GM23338 (cell line): Measurements from ENCODE around the gene GRID1. TPM values are rescaled to one million over a fixed set of nuclear protein-coding genes. Genes with fewer than 3 reads are reported as not detected.

Experiments
- ATAC-seq: fragments of 200-7000 bp; cut with Tn5 transposase; 3 replicates; pipeline ENCODE4 v1.9.1; 2020
- DNase-seq: peaks from one replicate; pipeline ENCODE4 v3.0.0-alpha.2; 2015; ENCODE audit warnings: low spot score
- H2AFZ ChIP-seq: fragments of 200-600 bp; sonication (generic); 2 replicates; pipeline ENCODE4 v1.8.0; 2016; ENCODE audit warnings: antibody characterized with exemption, mild to moderate bottlenecking, moderate library complexity
- H3F3A ChIP-seq: fragments of 200-600 bp; sonication (generic); replicated peaks from 2 replicates; pipeline ENCODE4 v1.8.0; 2017; ENCODE audit warnings: antibody characterized with exemption, mixed run types, low read depth
- H3K27ac ChIP-seq: fragments of 200-600 bp; sonication (generic); 2 replicates; pipeline ENCODE4 v1.6.1; 2016; ENCODE audit warnings: low read depth
- H3K27me3 ChIP-seq: fragments of 200-600 bp; sonication (generic); 2 replicates; pipeline ENCODE4 v1.8.0; 2016; ENCODE audit warnings: mild to moderate bottlenecking, mixed run types, moderate library complexity; ENCODE audit not compliant: insufficient read depth
- H3K36me3 ChIP-seq: fragments of 200-600 bp; sonication (generic); 2 replicates; pipeline ENCODE4 v1.8.0; 2016; ENCODE audit warnings: mild to moderate bottlenecking; ENCODE audit not compliant: insufficient read depth
- H3K4me1 ChIP-seq: fragments of 200-600 bp; sonication (generic); 2 replicates; pipeline ENCODE4 v1.8.0; 2016; ENCODE audit warnings: mild to moderate bottlenecking, moderate library complexity; ENCODE audit not compliant: insufficient read depth
- H3K4me2 ChIP-seq: fragments of 200-600 bp; sonication (generic); 2 replicates; pipeline ENCODE4 v1.7.1; 2017; ENCODE audit warnings: mixed run types
- H3K4me3 ChIP-seq: fragments of 200-600 bp; sonication (generic); 2 replicates; pipeline ENCODE4 v1.6.1; 2016; ENCODE audit warnings: mixed run types
- H3K79me2 ChIP-seq: fragments of 200-600 bp; sonication (generic); replicated peaks from 2 replicates; pipeline ENCODE4 v1.8.0; 2017; ENCODE audit warnings: mild to moderate bottlenecking; ENCODE audit not compliant: insufficient read depth
- H3K9me2 ChIP-seq: fragments of 200-600 bp; sonication (generic); 2 replicates; pipeline ENCODE4 v1.8.0; 2017; ENCODE audit not compliant: insufficient read depth
- H4K20me1 ChIP-seq: fragments of 200-600 bp; sonication (generic); replicated peaks from 2 replicates; pipeline ENCODE4 v1.8.0; 2017; ENCODE audit warnings: mild to moderate bottlenecking; ENCODE audit not compliant: insufficient read depth
- H3K27ac Mint-ChIP-seq: 2 replicates; pipeline ENCODE4 v1.8.0; 2020; ENCODE audit warnings: inconsistent platforms, mild to moderate bottlenecking, moderate library complexity, mixed read lengths
- H3K27me3 Mint-ChIP-seq: 3 replicates; pipeline ENCODE4 v1.8.0; 2022; ENCODE audit warnings: low read depth, mild to moderate bottlenecking, moderate library complexity, mixed read lengths, inconsistent platforms; ENCODE audit not compliant: insufficient read depth, poor library complexity
- H3K36me3 Mint-ChIP-seq: 3 replicates; pipeline ENCODE4 v1.8.0; 2021; ENCODE audit warnings: low read depth, mild to moderate bottlenecking, inconsistent platforms, moderate library complexity, mixed read lengths
- H3K4me1 Mint-ChIP-seq: 3 replicates; pipeline ENCODE4 v1.8.0; 2020; ENCODE audit warnings: mild to moderate bottlenecking, inconsistent platforms, mixed read lengths
- H3K4me3 Mint-ChIP-seq: 3 replicates; pipeline ENCODE4 v1.8.0; 2021; ENCODE audit warnings: moderate library complexity, mild to moderate bottlenecking, inconsistent platforms, mixed read lengths
- H3K9me3 Mint-ChIP-seq: 3 replicates; pipeline ENCODE4 v1.8.0; 2020; ENCODE audit warnings: moderate library complexity, mild to moderate bottlenecking, inconsistent platforms, mixed read lengths
- CREB1 ChIP-seq: fragments of 250-450 bp; sonication (Bioruptor Pico); IDR thresholded peaks from 2 replicates; pipeline ENCODE4 v1.5.0; 2020; ENCODE audit warnings: low read depth, mild to moderate bottlenecking, moderate library complexity
- EZH2 ChIP-seq: fragments of 200-600 bp; sonication (generic); IDR thresholded peaks from one replicate; pipeline ENCODE4 v1.8.0; 2017; ENCODE audit warnings: antibody characterized with exemption, mild to moderate bottlenecking, low read depth; ENCODE audit not compliant: unreplicated experiment
- EZH2phosphoT487 ChIP-seq: fragments of 200-600 bp; sonication (generic); IDR thresholded peaks from one replicate; pipeline ENCODE4 v1.8.1; 2018; ENCODE audit warnings: antibody characterized with exemption; ENCODE audit not compliant: unreplicated experiment
- JUNB ChIP-seq: IDR thresholded peaks from one replicate; pipeline ENCODE4 v1.6.1; 2016; ENCODE audit warnings: antibody characterized with exemption; ENCODE audit not compliant: unreplicated experiment
- NANOG ChIP-seq: IDR thresholded peaks from 2 replicates; pipeline ENCODE4 v1.6.1; 2016; ENCODE audit warnings: antibody characterized with exemption, borderline replicate concordance
- POLR2AphosphoS5 ChIP-seq: IDR thresholded peaks from 2 replicates; pipeline ENCODE4 v1.6.1; 2016; ENCODE audit warnings: antibody characterized with exemption, low read depth
- STAT1 ChIP-seq: IDR thresholded peaks from one replicate; pipeline ENCODE4 v1.6.1; 2016; ENCODE audit warnings: antibody characterized with exemption; ENCODE audit not compliant: unreplicated experiment
- ZNF114 ChIP-seq: fragments of 250-450 bp; sonication (Bioruptor Pico); IDR thresholded peaks from 2 replicates; pipeline ENCODE4 v1.5.0; 2020; ENCODE audit warnings: mild to moderate bottlenecking, moderate library complexity
- polyA plus RNA-seq: library from polyadenylated mRNA; unstranded; fragments of >200 nt; fragmentation: Nextera tagmentation; extraction: Ambion mirVana; gene quantifications from 2 replicates; pipeline ENCODE4 v1.2.1, GENCODE V29; 2016
- total RNA-seq: library from RNA; depleted of rRNA; stranded (reverse); fragments of >200 nt; shearing (Covaris generic); gene quantifications from 2 replicates; pipeline ENCODE4 v1.2.3, GENCODE V29; 2014
- TF ChIP-seq, protein P1 (sequence below), 2 experiments: fragments of 200-600 bp in 1 of 2; sonication (generic) in 1 of 2; conservative IDR thresholded peaks; 2 replicates each; pipeline versions ENCODE4 v1.5.1 to v1.6.1; 2016 to 2017; ENCODE audit warnings: antibody characterized with exemption in 2 of 2, low read depth in 2 of 2, mild to moderate bottlenecking in 2 of 2, moderate library complexity in 1 of 2
- TF ChIP-seq, protein P2 (sequence below): IDR thresholded peaks from one replicate; pipeline ENCODE4 v1.6.1; 2018; ENCODE audit warnings: antibody characterized with exemption; ENCODE audit not compliant: unreplicated experiment
- TF ChIP-seq, protein P3 (sequence below): fragments of 250-450 bp; sonication (Bioruptor Pico); IDR thresholded peaks from 2 replicates; pipeline ENCODE4 v1.5.0; 2020; ENCODE audit warnings: mild to moderate bottlenecking, moderate library complexity
- TF ChIP-seq, protein P4 (sequence below): IDR thresholded peaks from 2 replicates; pipeline ENCODE4 v1.6.1; 2016; ENCODE audit warnings: antibody characterized with exemption

Gene GRID1
- total and polyA plus RNA-seq, 2 experiments from 2014 or later = 0.14 to 0.15 TPM

DNA sequence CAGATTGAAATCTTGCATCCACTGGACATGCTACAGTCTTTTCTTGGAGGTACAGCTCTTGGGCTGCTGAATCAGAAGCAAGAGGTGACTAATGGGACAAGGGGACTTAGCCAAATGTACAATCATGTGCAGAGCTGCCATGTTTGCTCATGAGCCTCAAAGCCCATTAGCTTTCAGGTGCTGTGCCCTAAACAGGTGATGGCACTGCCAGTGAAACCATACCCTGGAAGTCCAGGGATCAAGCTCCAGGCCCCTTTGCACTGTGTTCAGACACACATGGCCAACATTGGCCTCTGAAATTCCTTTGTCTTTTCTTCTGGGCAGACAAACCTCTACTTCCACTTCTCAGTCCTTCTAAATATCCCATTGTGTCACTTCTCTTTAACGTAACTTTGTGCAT, 328.2 kb downstream of the GRID1 start:
- Histone ChIP-seq H3F3A (no peaks in the 10 kb centered on the region), H4K20me1 (no peaks in the 10 kb centered on the region), H3K4me1 (no peaks in the 10 kb centered on the region), H3K4me2 (no peak overlapping the region), H3K36me3 (no peaks in the 10 kb centered on the region), H3K79me2 (no peaks in the 10 kb centered on the region), H3K27ac (no peak overlapping the region), H3K9me2 (no peaks in the 10 kb centered on the region), H3K27me3 (no peaks in the 10 kb centered on the region), H2AFZ (no peak overlapping the region), H3K4me3 (no peak overlapping the region)
- Mint-ChIP-seq H3K27me3 (no peaks in the 10 kb centered on the region), H3K36me3 (peaks cover 5% of the 10 kb centered on the region), H3K4me1 (no peaks in the 10 kb centered on the region), H3K9me3 (peaks cover 87% of the 10 kb centered on the region), H3K4me3 (no peak overlapping the region), H3K27ac (no peak overlapping the region)
- DNase-seq (no peak), ATAC-seq (no peak)
- TF ChIP-seq, protein P1, sequence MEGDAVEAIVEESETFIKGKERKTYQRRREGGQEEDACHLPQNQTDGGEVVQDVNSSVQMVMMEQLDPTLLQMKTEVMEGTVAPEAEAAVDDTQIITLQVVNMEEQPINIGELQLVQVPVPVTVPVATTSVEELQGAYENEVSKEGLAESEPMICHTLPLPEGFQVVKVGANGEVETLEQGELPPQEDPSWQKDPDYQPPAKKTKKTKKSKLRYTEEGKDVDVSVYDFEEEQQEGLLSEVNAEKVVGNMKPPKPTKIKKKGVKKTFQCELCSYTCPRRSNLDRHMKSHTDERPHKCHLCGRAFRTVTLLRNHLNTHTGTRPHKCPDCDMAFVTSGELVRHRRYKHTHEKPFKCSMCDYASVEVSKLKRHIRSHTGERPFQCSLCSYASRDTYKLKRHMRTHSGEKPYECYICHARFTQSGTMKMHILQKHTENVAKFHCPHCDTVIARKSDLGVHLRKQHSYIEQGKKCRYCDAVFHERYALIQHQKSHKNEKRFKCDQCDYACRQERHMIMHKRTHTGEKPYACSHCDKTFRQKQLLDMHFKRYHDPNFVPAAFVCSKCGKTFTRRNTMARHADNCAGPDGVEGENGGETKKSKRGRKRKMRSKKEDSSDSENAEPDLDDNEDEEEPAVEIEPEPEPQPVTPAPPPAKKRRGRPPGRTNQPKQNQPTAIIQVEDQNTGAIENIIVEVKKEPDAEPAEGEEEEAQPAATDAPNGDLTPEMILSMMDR (conservative IDR thresholded peaks at IDR 0.05; ENCODE audit: low read depth in 2 of 2) = no peak
- TF ChIP-seq, protein P2, sequence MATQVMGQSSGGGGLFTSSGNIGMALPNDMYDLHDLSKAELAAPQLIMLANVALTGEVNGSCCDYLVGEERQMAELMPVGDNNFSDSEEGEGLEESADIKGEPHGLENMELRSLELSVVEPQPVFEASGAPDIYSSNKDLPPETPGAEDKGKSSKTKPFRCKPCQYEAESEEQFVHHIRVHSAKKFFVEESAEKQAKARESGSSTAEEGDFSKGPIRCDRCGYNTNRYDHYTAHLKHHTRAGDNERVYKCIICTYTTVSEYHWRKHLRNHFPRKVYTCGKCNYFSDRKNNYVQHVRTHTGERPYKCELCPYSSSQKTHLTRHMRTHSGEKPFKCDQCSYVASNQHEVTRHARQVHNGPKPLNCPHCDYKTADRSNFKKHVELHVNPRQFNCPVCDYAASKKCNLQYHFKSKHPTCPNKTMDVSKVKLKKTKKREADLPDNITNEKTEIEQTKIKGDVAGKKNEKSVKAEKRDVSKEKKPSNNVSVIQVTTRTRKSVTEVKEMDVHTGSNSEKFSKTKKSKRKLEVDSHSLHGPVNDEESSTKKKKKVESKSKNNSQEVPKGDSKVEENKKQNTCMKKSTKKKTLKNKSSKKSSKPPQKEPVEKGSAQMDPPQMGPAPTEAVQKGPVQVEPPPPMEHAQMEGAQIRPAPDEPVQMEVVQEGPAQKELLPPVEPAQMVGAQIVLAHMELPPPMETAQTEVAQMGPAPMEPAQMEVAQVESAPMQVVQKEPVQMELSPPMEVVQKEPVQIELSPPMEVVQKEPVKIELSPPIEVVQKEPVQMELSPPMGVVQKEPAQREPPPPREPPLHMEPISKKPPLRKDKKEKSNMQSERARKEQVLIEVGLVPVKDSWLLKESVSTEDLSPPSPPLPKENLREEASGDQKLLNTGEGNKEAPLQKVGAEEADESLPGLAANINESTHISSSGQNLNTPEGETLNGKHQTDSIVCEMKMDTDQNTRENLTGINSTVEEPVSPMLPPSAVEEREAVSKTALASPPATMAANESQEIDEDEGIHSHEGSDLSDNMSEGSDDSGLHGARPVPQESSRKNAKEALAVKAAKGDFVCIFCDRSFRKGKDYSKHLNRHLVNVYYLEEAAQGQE = no peak
- TF ChIP-seq CREB1 (CRISPR knock-in tag) (no peak), JUNB (no peak), ZNF114 (no peak), EZH2 (no peak), NANOG (no peak), STAT1 (no peak), POLR2AphosphoS5 (no peak), EZH2phosphoT487 (no peak)
- TF ChIP-seq, protein P3, sequence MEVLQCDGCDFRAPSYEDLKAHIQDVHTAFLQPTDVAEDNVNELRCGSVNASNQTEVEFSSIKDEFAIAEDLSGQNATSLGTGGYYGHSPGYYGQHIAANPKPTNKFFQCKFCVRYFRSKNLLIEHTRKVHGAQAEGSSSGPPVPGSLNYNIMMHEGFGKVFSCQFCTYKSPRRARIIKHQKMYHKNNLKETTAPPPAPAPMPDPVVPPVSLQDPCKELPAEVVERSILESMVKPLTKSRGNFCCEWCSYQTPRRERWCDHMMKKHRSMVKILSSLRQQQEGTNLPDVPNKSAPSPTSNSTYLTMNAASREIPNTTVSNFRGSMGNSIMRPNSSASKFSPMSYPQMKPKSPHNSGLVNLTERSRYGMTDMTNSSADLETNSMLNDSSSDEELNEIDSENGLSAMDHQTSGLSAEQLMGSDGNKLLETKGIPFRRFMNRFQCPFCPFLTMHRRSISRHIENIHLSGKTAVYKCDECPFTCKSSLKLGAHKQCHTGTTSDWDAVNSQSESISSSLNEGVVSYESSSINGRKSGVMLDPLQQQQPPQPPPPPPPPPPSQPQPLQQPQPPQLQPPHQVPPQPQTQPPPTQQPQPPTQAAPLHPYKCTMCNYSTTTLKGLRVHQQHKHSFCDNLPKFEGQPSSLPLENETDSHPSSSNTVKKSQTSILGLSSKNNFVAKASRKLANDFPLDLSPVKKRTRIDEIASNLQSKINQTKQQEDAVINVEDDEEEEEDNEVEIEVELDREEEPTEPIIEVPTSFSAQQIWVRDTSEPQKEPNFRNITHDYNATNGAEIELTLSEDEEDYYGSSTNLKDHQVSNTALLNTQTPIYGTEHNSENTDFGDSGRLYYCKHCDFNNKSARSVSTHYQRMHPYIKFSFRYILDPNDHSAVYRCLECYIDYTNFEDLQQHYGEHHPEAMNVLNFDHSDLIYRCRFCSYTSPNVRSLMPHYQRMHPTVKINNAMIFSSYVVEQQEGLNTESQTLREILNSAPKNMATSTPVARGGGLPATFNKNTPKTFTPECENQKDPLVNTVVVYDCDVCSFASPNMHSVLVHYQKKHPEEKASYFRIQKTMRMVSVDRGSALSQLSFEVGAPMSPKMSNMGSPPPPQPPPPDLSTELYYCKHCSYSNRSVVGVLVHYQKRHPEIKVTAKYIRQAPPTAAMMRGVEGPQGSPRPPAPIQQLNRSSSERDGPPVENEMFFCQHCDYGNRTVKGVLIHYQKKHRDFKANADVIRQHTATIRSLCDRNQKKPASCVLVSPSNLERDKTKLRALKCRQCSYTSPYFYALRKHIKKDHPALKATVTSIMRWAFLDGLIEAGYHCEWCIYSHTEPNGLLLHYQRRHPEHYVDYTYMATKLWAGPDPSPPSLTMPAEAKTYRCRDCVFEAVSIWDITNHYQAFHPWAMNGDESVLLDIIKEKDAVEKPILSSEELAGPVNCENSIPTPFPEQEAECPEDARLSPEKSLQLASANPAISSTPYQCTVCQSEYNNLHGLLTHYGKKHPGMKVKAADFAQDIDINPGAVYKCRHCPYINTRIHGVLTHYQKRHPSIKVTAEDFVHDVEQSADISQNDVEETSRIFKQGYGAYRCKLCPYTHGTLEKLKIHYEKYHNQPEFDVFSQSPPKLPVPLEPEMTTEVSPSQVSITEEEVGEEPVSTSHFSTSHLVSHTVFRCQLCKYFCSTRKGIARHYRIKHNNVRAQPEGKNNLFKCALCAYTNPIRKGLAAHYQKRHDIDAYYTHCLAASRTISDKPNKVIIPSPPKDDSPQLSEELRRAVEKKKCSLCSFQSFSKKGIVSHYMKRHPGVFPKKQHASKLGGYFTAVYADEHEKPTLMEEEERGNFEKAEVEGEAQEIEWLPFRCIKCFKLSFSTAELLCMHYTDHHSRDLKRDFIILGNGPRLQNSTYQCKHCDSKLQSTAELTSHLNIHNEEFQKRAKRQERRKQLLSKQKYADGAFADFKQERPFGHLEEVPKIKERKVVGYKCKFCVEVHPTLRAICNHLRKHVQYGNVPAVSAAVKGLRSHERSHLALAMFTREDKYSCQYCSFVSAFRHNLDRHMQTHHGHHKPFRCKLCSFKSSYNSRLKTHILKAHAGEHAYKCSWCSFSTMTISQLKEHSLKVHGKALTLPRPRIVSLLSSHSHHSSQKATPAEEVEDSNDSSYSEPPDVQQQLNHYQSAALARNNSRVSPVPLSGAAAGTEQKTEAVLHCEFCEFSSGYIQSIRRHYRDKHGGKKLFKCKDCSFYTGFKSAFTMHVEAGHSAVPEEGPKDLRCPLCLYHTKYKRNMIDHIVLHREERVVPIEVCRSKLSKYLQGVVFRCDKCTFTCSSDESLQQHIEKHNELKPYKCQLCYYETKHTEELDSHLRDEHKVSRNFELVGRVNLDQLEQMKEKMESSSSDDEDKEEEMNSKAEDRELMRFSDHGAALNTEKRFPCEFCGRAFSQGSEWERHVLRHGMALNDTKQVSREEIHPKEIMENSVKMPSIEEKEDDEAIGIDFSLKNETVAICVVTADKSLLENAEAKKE (CRISPR knock-in tag) = no peak
- TF ChIP-seq, protein P4, sequence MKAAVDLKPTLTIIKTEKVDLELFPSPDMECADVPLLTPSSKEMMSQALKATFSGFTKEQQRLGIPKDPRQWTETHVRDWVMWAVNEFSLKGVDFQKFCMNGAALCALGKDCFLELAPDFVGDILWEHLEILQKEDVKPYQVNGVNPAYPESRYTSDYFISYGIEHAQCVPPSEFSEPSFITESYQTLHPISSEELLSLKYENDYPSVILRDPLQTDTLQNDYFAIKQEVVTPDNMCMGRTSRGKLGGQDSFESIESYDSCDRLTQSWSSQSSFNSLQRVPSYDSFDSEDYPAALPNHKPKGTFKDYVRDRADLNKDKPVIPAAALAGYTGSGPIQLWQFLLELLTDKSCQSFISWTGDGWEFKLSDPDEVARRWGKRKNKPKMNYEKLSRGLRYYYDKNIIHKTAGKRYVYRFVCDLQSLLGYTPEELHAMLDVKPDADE = no peak
